Measurements from ENCODE around the gene FKBP5. TPM values are rescaled to one million over a fixed set of nuclear protein-coding genes. Genes with fewer than 3 reads are reported as not detected.

Gene FKBP5
- total RNA-seq, 1 experiment from 2014 or later, result 33.9 TPM

GRCh38 chr6:35576682-35577081 lies 112.0 kb downstream of the FKBP5 start:
- H4K91ac ChIP-seq (ENCODE audit: insufficient read length, low read depth, low read length), result no peak overlapping the region
- H2BK120ac ChIP-seq (ENCODE audit: low read depth, low read length, poor library complexity, severe bottlenecking), result no peak overlapping the region
- no peak overlapping the region for H2BK15ac ChIP-seq (ENCODE audit: low read depth, low read length)
- H2BK12ac ChIP-seq (ENCODE audit: insufficient read length, low read depth, low read length), result no peak overlapping the region
- no peak overlapping the region for H4K8ac ChIP-seq (replicated peaks; ENCODE audit: insufficient read length, low read depth, low read length)
- Mint-ChIP-seq H3K9me3 (no peaks in the 10 kb centered on the region), H3K27ac (no peak overlapping the region; a peak in 2 of 7 replicates), H3K27me3 (ENCODE audit: low read depth) (no peaks in the 10 kb centered on the region), H3K36me3 (ENCODE audit: insufficient read depth in 1 of 3, low read depth in 3 of 3) (peaks cover 4 to 37% (median 27%) of the 10 kb centered on the region in 3 experiments; a peak in 5 of 7 replicates), H3K4me3 (no peak overlapping the region), H3K4me1 (peaks cover 7 to 9% of the 10 kb centered on the region in 2 experiments; a peak in 3 of 4 replicates)
- H3K23me2 ChIP-seq (ENCODE audit: insufficient read length, low read depth, low read length, poor library complexity, severe bottlenecking), result no peaks in the 10 kb centered on the region
- no peak overlapping the region for H2AFZ ChIP-seq (ENCODE audit: low read length)
- no peak overlapping the region for H3K56ac ChIP-seq (ENCODE audit: insufficient read length, low read depth, low read length)
- no peaks in the 10 kb centered on the region for H3K79me1 ChIP-seq (ENCODE audit: insufficient read depth, low read depth, low read length, poor library complexity, severe bottlenecking)
- no peak overlapping the region for H2AK5ac ChIP-seq (ENCODE audit: insufficient read length, low read length)
- no peak overlapping the region for H2BK5ac ChIP-seq (ENCODE audit: insufficient read length, low read length)
- no peak for TF ChIP-seq CTCF (conservative IDR thresholded peaks at IDR 0.05)
- no peak overlapping the region for H3K14ac ChIP-seq (ENCODE audit: insufficient read depth, low read length)
- H3K4me1 ChIP-seq (ENCODE audit: insufficient read depth, low read length), result no peaks in the 10 kb centered on the region
- no peak overlapping the region for H3K4ac ChIP-seq (ENCODE audit: low read depth, low read length)
- no peak overlapping the region for H2BK20ac ChIP-seq (ENCODE audit: low read depth, low read length, poor library complexity, severe bottlenecking)
- no peak for DNase-seq
- WGBS (ENCODE audit: extremely low coverage, insufficient read length, low lambda C conversion rate), result no CpG with 5 or more reads among the region's 9 CpGs
- no peak overlapping the region for H3K9ac ChIP-seq (ENCODE audit: extremely low read depth, insufficient read length, low read length)
- H3K4me2 ChIP-seq (ENCODE audit: insufficient read depth, insufficient read length, low read length), result no peak overlapping the region
- no peak overlapping the region for H3K23ac ChIP-seq (ENCODE audit: insufficient read length, low read depth, low read length)
- no peaks in the 10 kb centered on the region for H4K20me1 ChIP-seq (ENCODE audit: control insufficient read depth, insufficient read depth, insufficient read length)
- no peak overlapping the region for H4K5ac ChIP-seq (ENCODE audit: insufficient read length, low read depth, low read length)
- no peak overlapping the region for H3T11ph ChIP-seq (ENCODE audit: low read length)
- no peak overlapping the region for H3K18ac ChIP-seq (ENCODE audit: insufficient read length, low read depth, low read length)
- no peaks in the 10 kb centered on the region for H3K9me3 ChIP-seq (ENCODE audit: control insufficient read depth, low read depth, low read length)
- H3K27me3 ChIP-seq (ENCODE audit: insufficient read depth, low read length), result no peaks in the 10 kb centered on the region
- no peak overlapping the region for H3K27ac ChIP-seq (ENCODE audit: insufficient read length, low read depth, low read length)
- no peaks in the 10 kb centered on the region for H3K79me2 ChIP-seq (ENCODE audit: insufficient read depth, low read length)
